Measurements from ENCODE around the gene TMEM121B. TPM values are rescaled to one million over a fixed set of nuclear protein-coding genes. Genes with fewer than 3 reads are reported as not detected.

TMEM121B gene
- total and polyA plus RNA-seq, 2 donors from 2014 or later = 0.19 to 1.2 TPM

DNA sequence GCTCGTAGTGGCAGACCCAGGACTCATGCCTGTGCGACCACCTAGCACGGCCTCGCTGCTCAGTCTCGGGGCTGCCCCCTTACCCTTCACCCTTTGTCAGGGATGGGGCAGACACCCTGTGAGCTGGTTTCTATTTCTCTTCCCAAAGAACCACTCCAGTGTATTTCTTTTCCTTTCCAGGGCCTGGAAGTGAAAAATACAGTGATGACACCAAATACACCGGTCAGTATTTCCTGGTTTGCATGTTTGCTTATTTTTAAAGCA lies 13.7 kb downstream of the TMEM121B start:
- intact Hi-C loops (cut with DNase I) = no loop called here
- H3K27me3 ChIP-seq (ENCODE audit: control insufficient read depth, insufficient read depth, low read length) = no peaks in the 10 kb centered on the region
- no peak overlapping the region for H3K27ac ChIP-seq (ENCODE audit: low read depth in 2 of 2, low read length in 2 of 2)
- no peaks in the 10 kb centered on the region for H3K9me3 ChIP-seq (ENCODE audit: control insufficient read depth in 2 of 3, insufficient read depth in 1 of 3, low read length in 3 of 3)
- H3K9ac ChIP-seq (ENCODE audit: low read length in 3 of 3) = no peak overlapping the region
- peaks cover 0 to 18% (median 11%) of the 10 kb centered on the region in 3 donors for H3K36me3 ChIP-seq (ENCODE audit: control insufficient read depth in 2 of 3, insufficient read depth in 3 of 3, low read length in 3 of 3)
- FAIRE-seq (no peak), DNase-seq (no peak)
- TF ChIP-seq, protein P1, sequence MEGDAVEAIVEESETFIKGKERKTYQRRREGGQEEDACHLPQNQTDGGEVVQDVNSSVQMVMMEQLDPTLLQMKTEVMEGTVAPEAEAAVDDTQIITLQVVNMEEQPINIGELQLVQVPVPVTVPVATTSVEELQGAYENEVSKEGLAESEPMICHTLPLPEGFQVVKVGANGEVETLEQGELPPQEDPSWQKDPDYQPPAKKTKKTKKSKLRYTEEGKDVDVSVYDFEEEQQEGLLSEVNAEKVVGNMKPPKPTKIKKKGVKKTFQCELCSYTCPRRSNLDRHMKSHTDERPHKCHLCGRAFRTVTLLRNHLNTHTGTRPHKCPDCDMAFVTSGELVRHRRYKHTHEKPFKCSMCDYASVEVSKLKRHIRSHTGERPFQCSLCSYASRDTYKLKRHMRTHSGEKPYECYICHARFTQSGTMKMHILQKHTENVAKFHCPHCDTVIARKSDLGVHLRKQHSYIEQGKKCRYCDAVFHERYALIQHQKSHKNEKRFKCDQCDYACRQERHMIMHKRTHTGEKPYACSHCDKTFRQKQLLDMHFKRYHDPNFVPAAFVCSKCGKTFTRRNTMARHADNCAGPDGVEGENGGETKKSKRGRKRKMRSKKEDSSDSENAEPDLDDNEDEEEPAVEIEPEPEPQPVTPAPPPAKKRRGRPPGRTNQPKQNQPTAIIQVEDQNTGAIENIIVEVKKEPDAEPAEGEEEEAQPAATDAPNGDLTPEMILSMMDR (IDR thresholded peaks at IDR 0.05; ENCODE audit: borderline replicate concordance, extremely low read depth, insufficient read depth) = no peak
- no peaks in the 10 kb centered on the region for H3K4me1 ChIP-seq (ENCODE audit: control insufficient read depth in 2 of 3, insufficient read depth in 2 of 3, low read depth in 1 of 3, low read length in 3 of 3)
- no peak overlapping the region for H3K4me3 ChIP-seq (ENCODE audit: low read length in 3 of 3)

GRCh38 chr22:17106785-17107546 lies 14.2 kb downstream of the TMEM121B start:
- H3K27ac ChIP-seq (ENCODE audit: low read depth in 2 of 2, low read length in 2 of 2) = no peak overlapping the region
- intact Hi-C loops (cut with DNase I) = no loop called here
- no peaks in the 10 kb centered on the region for H3K9me3 ChIP-seq (ENCODE audit: control insufficient read depth in 2 of 3, insufficient read depth in 1 of 3, low read length in 3 of 3)
- H3K9ac ChIP-seq (ENCODE audit: low read length in 3 of 3) = no peak overlapping the region
- DNase-seq (no peak), FAIRE-seq (no peak)
- TF ChIP-seq, protein P1 (IDR thresholded peaks at IDR 0.05; ENCODE audit: borderline replicate concordance, extremely low read depth, insufficient read depth) = no peak
- no peaks in the 10 kb centered on the region for H3K27me3 ChIP-seq (ENCODE audit: control insufficient read depth, insufficient read depth, low read length)
- H3K36me3 ChIP-seq (ENCODE audit: control insufficient read depth in 2 of 3, insufficient read depth in 3 of 3, low read length in 3 of 3) = peaks cover 0 to 23% (median 15%) of the 10 kb centered on the region in 3 donors
- no peak overlapping the region for H3K4me3 ChIP-seq (ENCODE audit: low read length in 3 of 3)
- no peaks in the 10 kb centered on the region for H3K4me1 ChIP-seq (ENCODE audit: control insufficient read depth in 2 of 3, insufficient read depth in 2 of 3, low read depth in 1 of 3, low read length in 3 of 3)

DNA sequence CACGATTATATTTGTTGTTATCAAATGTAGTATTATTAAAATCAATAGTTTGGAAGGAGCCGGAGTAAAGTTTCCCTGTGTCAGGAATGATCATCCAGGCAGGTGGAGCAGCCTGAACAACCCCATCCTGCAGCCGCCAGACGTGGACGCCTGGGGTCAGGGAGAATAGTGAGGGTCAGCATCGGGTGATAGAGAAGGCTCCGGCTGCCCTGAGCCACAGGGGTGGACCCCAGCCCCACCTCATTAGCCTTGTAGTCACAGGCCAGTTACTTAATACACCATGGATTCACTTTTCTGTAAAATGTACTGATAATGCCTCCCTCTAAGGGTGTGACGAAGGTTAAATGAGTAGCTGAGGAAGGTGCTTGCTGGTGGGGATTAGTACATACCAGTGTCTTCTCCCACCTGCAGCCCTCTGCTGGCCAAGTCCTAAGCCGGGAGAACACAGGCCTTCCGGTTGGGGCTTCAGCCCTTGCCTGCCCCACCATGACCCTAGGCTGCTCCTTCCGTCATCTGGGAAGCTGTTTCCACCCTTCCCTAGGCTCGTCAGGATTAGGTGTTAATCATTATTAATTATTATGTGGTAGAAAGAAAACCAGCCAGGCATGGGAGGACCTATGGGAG lies 14.9 kb downstream of the TMEM121B start:
- Histone ChIP-seq H3K27ac (ENCODE audit: low read depth in 2 of 2, low read length in 2 of 2) (no peak overlapping the region), H3K36me3 (ENCODE audit: control insufficient read depth in 2 of 3, insufficient read depth in 3 of 3, low read length in 3 of 3) (peaks cover 0 to 30% (median 21%) of the 10 kb centered on the region in 3 donors)
- no peak for DNase-seq

More for the DNA sequence above, 14.9 kb downstream of the TMEM121B start:
- Histone ChIP-seq H3K9ac (ENCODE audit: low read length in 3 of 3) (no peak overlapping the region), H3K4me3 (ENCODE audit: low read length in 3 of 3) (no peak overlapping the region), H3K4me1 (ENCODE audit: control insufficient read depth in 2 of 3, insufficient read depth in 2 of 3, low read depth in 1 of 3, low read length in 3 of 3) (no peaks in the 10 kb centered on the region), H3K9me3 (ENCODE audit: control insufficient read depth in 2 of 3, insufficient read depth in 1 of 3, low read length in 3 of 3) (no peaks in the 10 kb centered on the region), H3K27me3 (ENCODE audit: control insufficient read depth, insufficient read depth, low read length) (no peaks in the 10 kb centered on the region)
- TF ChIP-seq, protein P1 (IDR thresholded peaks at IDR 0.05; ENCODE audit: borderline replicate concordance, extremely low read depth, insufficient read depth) = no peak
- no peak for FAIRE-seq
- intact Hi-C loops (cut with DNase I) = no loop called here

Measured in kidney (tissue), 14 donors.